HUES64 (cell line): Measurements from ENCODE around the gene ELANE.

Experiments
- H3K27ac ChIP-seq: 2 replicates; pipeline ENCODE4 v1.7.0; 2013; ENCODE audit warnings: low read depth, low read length, inconsistent platforms
- H3K27me3 ChIP-seq: 2 replicates; pipeline ENCODE4 v1.6.1; 2013; ENCODE audit warnings: mild to moderate bottlenecking, low read length; ENCODE audit not compliant: insufficient read depth
- H3K36me3 ChIP-seq: 2 replicates; pipeline ENCODE4 v1.6.1; 2013; ENCODE audit warnings: mild to moderate bottlenecking, low read length; ENCODE audit not compliant: insufficient read depth
- H3K4me1 ChIP-seq: 2 replicates; pipeline ENCODE4 v1.6.1; 2013; ENCODE audit warnings: mild to moderate bottlenecking, low read length, moderate library complexity; ENCODE audit not compliant: insufficient read depth
- H3K4me3 ChIP-seq: 2 replicates; pipeline ENCODE4 v1.5.1; 2013; ENCODE audit warnings: mild to moderate bottlenecking, low read length, moderate library complexity
- H3K9ac ChIP-seq: 2 replicates; pipeline ENCODE4 v1.6.1; 2013; ENCODE audit warnings: mild to moderate bottlenecking, low read depth, low read length
- H3K9me3 ChIP-seq: 2 replicates; pipeline ENCODE4 v1.6.1; 2013; ENCODE audit warnings: low read depth, low read length; ENCODE audit not compliant: insufficient read depth
- WGBS: fragments of 150-250, 120-280 bp; methylation state at CpG from one replicate; pipeline ENCODE4 v1.1.7; 2013; ENCODE audit warnings: missing lambda C conversion rate; 5-methylcytosine and 5-hydroxymethylcytosine counted together

The ELANE gene

DNA sequence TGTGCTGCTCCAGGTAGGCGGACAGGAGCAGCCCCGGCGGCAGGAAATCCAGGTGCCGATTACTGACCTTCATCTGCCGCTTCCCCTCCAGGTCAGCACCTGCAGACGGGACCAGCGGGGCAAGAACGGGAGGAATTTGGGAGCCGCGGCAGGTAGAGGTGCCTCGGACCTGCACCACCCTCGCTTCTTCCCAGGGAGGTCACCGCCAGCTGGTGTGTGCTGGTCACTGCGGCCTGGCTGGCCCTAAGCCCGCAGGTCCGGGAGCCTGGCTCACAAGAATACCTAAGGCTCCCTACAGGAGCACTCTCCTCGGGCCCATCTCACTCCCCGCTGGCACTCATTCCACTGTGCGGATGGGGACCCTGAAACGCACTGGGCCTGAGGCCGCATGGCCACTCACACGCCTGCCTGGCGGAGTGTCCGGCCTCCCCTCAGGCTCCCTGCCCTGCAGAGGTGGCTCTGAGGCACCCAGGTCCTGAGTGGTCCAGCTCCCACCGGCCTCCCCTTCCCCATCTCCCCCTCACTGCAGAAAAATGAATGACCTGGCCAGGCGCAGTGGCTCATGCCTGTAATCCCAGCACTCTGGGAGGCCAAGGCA, 45.4 kb downstream of the ELANE start:
- no peaks in the 10 kb centered on the region for H3K4me1 ChIP-seq
- H3K27me3 ChIP-seq = no peaks in the 10 kb centered on the region
- peaks cover 28% of the 10 kb centered on the region for H3K36me3 ChIP-seq
- 87% methylated on average over 26 of the region's 26 CpGs for WGBS
- H3K9me3 ChIP-seq = no peaks in the 10 kb centered on the region
- H3K4me3 ChIP-seq = no peak overlapping the region
- H3K27ac ChIP-seq = no peak overlapping the region; the same call in 1 of the 2 replicates
- H3K9ac ChIP-seq = no peak overlapping the region

DNA sequence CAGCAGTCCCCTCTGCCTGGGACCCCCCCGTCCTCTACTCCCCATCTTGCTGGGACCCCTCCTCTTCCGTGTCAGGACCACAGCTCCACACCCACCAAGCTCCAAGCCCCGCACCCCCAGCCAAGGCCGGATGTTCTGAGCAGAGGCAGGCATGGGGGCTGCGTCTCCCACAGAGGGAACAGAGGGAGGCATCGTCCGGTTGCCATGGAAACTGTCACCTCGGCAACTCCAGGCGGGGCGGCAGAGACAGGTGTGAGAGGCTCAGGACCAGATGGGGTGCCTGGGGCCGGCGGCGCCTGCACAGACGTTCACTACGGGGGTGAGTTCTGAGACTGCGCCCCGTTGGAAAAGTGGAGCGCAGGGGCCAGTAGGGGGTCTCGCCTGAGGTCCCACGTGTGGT, 46.6 kb downstream of the ELANE start:
- WGBS = 88% methylated on average over 20 of the region's 20 CpGs
- no peaks in the 10 kb centered on the region for H3K9me3 ChIP-seq
- no peak overlapping the region for H3K27ac ChIP-seq
- no peak overlapping the region for H3K4me3 ChIP-seq
- H3K36me3 ChIP-seq = peaks cover 28% of the 10 kb centered on the region
- no peak overlapping the region for H3K9ac ChIP-seq
- no peaks in the 10 kb centered on the region for H3K4me1 ChIP-seq
- H3K27me3 ChIP-seq = no peaks in the 10 kb centered on the region

DNA sequence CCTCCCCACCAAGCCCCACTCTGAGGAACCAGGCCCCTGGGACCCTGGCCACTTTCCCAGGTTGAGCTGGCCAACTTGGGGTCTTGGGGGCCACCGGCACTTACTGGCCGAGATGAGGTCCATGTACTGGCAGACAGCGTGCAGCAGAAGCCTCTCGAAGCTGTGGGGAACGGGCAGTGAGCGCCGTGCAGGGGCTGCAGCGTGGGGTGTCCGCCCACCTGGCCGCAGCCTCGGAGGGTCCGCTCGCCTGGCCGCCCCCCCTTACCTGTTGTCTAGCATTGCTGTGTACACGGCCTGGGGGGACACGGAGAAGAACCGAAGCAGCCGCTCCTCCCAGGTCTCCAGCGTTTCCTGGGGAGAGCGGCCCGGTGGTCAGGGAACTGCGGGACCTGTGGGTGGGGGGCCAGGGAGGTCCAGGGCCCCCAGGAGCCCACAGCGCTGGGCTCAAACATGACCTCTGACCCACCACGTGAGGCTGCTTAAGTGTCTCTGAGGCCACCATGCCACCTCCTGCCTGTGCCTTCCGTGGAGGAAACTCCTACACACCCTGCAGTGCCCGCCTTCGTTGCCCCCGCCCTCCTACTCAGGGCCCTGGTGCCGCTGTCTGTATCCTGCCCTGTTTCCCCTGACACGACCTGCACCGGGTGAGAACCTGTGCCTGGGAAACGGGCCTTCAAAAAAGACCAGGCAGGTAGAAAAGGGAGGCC, 47.4 kb downstream of the ELANE start:
- WGBS = 89% methylated on average over 32 of the region's 32 CpGs
- peaks cover 28% of the 10 kb centered on the region for H3K36me3 ChIP-seq
- no peak overlapping the region for H3K9ac ChIP-seq
- no peak overlapping the region for H3K4me3 ChIP-seq
- no peaks in the 10 kb centered on the region for H3K27me3 ChIP-seq
- H3K4me1 ChIP-seq = no peaks in the 10 kb centered on the region
- H3K27ac ChIP-seq = no peak overlapping the region
- no peaks in the 10 kb centered on the region for H3K9me3 ChIP-seq

DNA sequence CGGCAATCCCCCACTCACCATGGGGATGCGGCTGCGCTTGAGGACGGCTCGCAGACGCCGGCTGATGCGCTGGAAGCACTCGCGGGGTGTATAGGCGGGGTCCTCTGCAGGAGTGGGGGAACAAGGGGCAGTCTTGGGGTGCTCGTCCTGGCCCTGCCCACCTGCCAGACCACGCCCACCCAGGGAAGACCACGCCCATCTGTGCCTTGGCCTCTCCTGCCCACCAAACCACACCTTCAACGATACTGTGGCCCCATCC, 47.9 kb downstream of the ELANE start:
- Histone ChIP-seq H3K9ac (no peak overlapping the region), H3K9me3 (no peaks in the 10 kb centered on the region), H3K27me3 (no peaks in the 10 kb centered on the region), H3K4me3 (no peak overlapping the region), H3K4me1 (no peaks in the 10 kb centered on the region), H3K36me3 (peaks cover 28% of the 10 kb centered on the region), H3K27ac (no peak overlapping the region)
- WGBS = 92% methylated on average over 15 of the region's 15 CpGs

DNA sequence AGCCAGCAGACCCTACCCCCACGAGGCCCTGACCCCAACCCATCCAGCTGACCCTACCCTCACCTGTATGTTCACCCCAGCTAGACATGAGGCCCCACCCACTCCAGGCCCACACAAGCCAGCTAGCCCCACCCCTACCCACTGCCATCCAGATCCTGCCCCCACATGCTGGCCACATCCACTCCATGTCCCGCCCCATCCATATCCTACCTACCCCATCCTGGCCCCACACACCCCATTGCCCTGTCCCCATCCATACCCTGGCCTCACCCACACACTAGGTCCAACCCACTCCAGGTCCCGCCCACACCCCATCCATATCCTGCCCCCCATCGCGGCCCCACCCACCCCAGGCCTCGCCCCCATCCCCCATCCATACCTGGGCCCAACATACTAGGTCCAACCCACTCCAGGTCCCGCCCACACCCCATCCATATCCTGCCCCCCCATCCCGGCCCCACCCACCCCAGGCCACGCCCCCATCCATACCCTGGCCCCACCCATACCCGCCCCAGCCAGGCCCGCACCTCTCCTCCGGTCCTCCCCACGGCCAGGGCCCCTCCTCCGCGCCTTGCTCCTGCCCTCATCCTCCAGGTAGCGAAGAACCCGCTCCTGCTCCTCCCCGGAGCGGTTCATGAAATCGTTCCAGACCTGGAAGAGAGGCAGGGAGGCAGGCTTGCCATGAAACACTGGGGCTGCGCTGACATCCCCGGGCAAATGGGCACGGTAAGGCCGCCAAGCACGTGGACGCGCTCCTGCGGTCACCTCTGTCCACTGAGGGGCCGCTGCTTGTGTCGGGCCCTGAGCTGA, 48.4 kb downstream of the ELANE start:
- no peaks in the 10 kb centered on the region for H3K9me3 ChIP-seq
- H3K36me3 ChIP-seq = peaks cover 28% of the 10 kb centered on the region
- H3K4me1 ChIP-seq = no peaks in the 10 kb centered on the region
- WGBS = 85% methylated on average over 25 of the region's 30 CpGs
- H3K27ac ChIP-seq = no peak overlapping the region
- H3K4me3 ChIP-seq = no peak overlapping the region
- no peaks in the 10 kb centered on the region for H3K27me3 ChIP-seq
- no peak overlapping the region for H3K9ac ChIP-seq

DNA sequence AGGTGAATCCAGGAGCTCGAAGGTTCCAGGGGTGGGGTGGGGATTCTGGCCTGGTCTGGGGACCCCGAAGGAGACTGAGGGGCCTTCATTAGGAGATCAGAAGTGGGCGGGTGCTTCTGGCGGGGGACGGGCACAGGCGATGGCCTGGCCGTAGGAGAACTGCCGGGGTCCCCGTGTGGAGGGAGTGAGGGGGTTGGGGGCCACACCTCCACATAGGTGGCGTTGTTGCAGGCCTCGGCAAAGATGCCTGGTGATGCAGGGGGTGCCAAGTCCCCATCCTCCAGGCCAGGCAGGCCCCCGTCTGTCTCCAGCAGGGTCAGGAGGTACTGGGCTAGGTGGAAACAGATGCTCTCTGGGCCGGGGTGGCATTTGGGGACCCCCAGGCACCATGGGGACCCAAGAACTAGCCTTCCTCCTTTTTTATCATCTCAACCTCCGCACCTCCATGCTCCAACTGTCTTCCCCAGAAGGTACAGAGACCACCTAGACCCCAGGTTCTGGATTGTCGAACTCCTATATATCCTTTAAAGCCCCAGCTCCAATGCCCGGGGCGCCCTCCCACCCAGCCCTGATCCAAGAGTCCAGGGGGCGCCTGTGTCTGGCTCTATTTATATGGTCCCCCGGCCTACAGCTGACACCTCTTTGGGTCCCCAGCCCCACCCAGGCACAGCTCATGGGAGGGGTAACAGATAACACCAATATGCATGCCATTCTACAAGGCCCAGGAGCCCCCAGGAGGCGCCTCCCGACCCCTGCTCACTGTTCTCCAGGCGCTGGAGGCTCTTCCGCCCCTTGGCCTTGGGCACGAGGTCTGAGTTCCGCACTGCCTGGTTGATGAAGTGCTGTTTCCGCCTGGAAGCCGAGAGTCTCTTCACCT, 49.4 kb downstream of the ELANE start:
- H3K27ac ChIP-seq = no peak overlapping the region
- 93% methylated on average over 27 of the region's 27 CpGs for WGBS
- H3K4me3 ChIP-seq = no peak overlapping the region

DNA sequence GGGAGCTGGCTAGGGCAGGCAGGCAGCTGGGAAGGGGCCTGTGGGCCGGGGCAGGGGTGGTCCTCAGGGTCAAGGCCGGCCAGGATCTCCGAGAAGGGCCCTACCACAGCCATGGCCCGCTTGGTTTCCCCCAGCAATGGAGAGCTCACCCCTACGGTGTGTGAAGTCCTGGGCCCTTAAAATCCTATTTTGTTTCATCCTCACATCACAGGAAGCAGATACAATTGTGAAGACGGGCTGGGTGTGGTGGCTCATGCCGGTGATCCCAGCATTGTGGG, 49.9 kb downstream of the ELANE start:
- Histone ChIP-seq H3K36me3 (peaks cover 22% of the 10 kb centered on the region), H3K4me1 (no peaks in the 10 kb centered on the region), H3K9ac (no peak overlapping the region), H3K27ac (no peak overlapping the region), H3K9me3 (no peaks in the 10 kb centered on the region), H3K27me3 (no peaks in the 10 kb centered on the region), H3K4me3 (no peak overlapping the region)
- WGBS = 97% methylated on average over 7 of the region's 7 CpGs

More for the DNA sequence above, 49.4 kb downstream of the ELANE start:
- Histone ChIP-seq H3K27me3 (no peaks in the 10 kb centered on the region), H3K36me3 (peaks cover 28% of the 10 kb centered on the region), H3K9me3 (no peaks in the 10 kb centered on the region), H3K4me1 (no peaks in the 10 kb centered on the region), H3K9ac (no peak overlapping the region)

DNA sequence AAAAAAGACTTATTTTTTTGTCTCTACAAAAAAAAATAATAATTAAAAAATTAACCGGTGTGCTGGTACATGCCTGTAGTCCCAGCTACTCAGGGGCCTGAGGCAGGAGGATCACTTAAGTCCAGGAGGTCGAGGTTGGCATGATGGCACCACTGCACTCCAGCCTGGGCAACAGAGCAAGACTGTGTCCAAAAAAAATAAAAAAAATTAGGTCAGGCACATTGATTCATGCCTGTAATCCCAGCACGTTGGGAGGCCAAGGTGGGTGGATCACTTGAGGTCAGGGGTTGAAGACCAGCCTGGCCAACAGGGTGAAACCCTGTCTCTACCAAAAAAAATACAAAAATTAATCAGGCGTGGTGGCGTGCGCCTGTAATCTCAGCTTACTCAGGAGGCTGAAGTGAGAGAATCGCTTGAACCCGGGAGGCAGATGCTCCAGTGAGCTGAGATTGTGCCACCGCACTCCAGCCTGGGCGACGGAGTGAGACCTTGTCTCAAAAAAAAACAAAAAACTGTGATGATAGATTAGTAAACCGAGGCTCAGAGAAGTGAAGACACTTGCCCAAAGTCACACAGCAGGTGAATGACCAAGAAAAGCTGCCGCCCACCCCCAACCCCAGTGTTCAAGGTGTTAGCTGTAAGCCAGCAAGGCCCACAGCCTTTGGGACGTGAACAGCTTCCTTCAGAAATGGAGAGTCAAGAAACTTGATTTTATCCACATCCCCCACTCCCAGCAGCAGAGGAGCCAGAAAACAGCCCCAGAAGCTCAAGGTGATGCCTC, 50.5 kb downstream of the ELANE start:
- Histone ChIP-seq H3K36me3 (peaks cover 18% of the 10 kb centered on the region), H3K27ac (no peak overlapping the region), H3K9ac (no peak overlapping the region), H3K4me3 (no peak overlapping the region), H3K4me1 (no peaks in the 10 kb centered on the region), H3K9me3 (no peaks in the 10 kb centered on the region), H3K27me3 (no peaks in the 10 kb centered on the region)
- WGBS = 94% methylated on average over 14 of the region's 14 CpGs

DNA sequence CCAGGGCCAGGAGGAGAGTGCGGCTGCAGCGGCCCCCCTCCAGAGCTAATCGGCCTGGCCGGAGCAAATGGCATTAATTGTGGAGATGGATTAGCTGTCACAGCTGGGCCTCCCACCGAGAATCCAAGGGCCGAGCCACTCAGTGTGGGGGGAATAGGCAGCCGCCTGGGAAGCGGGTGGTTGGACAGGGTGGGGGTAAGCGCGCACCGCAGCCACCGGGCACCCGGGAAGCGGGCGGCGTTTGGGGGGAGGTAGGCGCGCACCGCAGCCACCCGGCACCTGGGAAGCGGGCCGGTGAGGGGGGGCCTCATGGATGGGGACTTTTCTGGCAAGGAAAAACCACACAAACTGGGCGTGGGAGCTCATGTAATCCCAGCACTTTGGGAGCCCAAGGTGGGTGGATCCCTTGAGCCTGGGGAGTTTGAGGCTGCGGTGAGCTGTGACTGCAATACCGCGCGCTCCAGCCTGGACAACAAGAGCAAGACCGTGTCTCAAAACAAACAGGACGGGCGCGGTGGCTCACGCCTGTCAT, 51.2 kb downstream of the ELANE start:
- WGBS = 77% methylated on average over 32 of the region's 32 CpGs
- no peak overlapping the region for H3K27ac ChIP-seq
- H3K4me1 ChIP-seq = no peaks in the 10 kb centered on the region
- H3K9ac ChIP-seq = no peak overlapping the region
- H3K9me3 ChIP-seq = no peaks in the 10 kb centered on the region
- H3K36me3 ChIP-seq = peaks cover 18% of the 10 kb centered on the region
- no peak overlapping the region for H3K4me3 ChIP-seq
- no peaks in the 10 kb centered on the region for H3K27me3 ChIP-seq

DNA sequence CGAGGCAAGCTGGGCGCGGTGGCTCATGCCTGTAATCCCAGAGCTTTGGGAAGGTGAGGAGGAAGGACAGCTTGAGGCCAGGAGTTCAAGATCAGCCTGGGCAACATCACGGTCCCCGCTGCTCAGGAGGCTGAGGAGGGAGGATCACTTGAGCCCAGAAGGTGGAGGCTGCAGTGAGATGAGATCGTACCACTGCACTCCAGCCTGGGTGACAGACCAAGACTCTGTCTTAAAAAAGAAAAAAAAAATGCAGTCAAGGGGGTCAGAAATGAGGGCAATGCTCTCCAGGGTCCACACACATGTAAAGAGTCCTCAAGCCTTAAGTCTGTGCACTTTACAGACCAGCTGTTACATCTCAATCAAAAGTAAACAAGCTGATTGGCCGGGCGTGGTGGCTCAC, 52.4 kb downstream of the ELANE start:
- peaks cover 8% of the 10 kb centered on the region for H3K36me3 ChIP-seq
- WGBS = 94% methylated on average over 8 of the region's 8 CpGs

More for the DNA sequence above, 52.4 kb downstream of the ELANE start:
- no peaks in the 10 kb centered on the region for H3K9me3 ChIP-seq
- 0 out of 2 replicates have a peak, but pooled peaks cover 4% of the 10 kb centered on the region for H3K4me1 ChIP-seq
- no peak overlapping the region for H3K9ac ChIP-seq
- no peaks in the 10 kb centered on the region for H3K27me3 ChIP-seq
- H3K27ac ChIP-seq = no peak overlapping the region
- no peak overlapping the region for H3K4me3 ChIP-seq
